ENCODE results near the gene PRRX1. TPM values are rescaled to one million over a fixed set of nuclear protein-coding genes. Genes with fewer than 3 reads are reported as not detected.

PRRX1 gene
- total RNA-seq, 2 experiments from 2014 or later = not detected

DNA sequence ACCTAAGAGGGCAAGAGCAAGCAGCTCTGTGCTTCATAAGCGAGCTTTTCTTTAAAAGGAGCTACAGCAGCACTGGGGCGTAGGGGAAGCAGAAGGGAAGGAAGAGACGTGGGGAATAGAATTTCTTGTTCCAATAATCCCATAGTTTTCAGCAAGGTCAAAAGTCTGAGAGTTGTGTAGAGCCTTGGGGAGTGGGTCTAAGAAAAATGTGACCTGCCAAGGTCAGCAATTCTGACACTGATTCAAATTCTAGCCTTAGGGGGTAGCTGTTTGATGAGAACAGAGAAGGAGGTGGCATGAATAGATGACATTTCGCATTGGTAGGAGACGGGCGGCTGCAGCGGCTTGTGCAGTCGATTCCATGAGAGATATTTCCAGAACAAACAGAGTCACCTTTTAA lies 22.4 kb downstream of the PRRX1 start:
- H3K9me3 Mint-ChIP-seq (ENCODE audit: low read depth) = no peaks in the 10 kb centered on the region
- no peak for ATAC-seq
- peaks cover 6% of the 10 kb centered on the region for H3K4me1 Mint-ChIP-seq
- H3K36me3 Mint-ChIP-seq = no peaks in the 10 kb centered on the region
- H3K4me3 Mint-ChIP-seq = no peak overlapping the region
- H3K27me3 Mint-ChIP-seq = peaks cover 20% of the 10 kb centered on the region
- H3K27ac Mint-ChIP-seq = no peak overlapping the region
- CTCF ChIA-PET = no interaction called here
- no peak for DNase-seq

GRCh38 chr1:170687621-170688020 lies 23.7 kb downstream of the PRRX1 start:
- H3K4me3 Mint-ChIP-seq = no peak overlapping the region
- peaks cover 6% of the 10 kb centered on the region for H3K4me1 Mint-ChIP-seq
- no peaks in the 10 kb centered on the region for H3K36me3 Mint-ChIP-seq
- CTCF ChIA-PET = no interaction called here
- no peak overlapping the region for H3K27ac Mint-ChIP-seq
- DNase-seq (no peak), ATAC-seq (no peak)
- no peaks in the 10 kb centered on the region for H3K9me3 Mint-ChIP-seq (ENCODE audit: low read depth)
- peaks cover 18% of the 10 kb centered on the region for H3K27me3 Mint-ChIP-seq

DNA sequence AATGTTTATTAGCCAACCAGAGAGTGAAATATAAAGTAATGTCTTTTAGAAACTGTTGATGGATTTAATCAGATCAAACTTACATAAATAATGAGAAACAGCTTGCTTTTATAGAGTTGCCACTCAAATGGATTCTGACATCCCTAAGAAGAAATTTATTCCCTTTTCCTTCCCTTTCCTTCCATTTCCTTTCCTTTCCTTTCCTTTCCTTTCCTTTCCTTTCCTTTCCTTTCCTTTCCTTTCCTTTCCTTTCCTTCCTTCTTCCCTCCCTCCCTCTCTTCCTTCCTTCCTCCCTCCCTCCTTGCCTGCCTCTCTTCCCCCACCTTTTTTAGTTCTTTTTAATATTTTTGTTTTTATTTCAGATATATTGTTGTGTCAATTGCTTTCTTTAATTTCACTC lies 27.3 kb downstream of the PRRX1 start:
- CTCF ChIA-PET = interaction anchor here (0.9 to 1.7 kb wide), 2 partner anchors 239 to 622 kb away, joined by 3 to 4 read pairs; no protein-coding TSS in a partner anchor
- no peak overlapping the region for H3K4me3 Mint-ChIP-seq

DNA sequence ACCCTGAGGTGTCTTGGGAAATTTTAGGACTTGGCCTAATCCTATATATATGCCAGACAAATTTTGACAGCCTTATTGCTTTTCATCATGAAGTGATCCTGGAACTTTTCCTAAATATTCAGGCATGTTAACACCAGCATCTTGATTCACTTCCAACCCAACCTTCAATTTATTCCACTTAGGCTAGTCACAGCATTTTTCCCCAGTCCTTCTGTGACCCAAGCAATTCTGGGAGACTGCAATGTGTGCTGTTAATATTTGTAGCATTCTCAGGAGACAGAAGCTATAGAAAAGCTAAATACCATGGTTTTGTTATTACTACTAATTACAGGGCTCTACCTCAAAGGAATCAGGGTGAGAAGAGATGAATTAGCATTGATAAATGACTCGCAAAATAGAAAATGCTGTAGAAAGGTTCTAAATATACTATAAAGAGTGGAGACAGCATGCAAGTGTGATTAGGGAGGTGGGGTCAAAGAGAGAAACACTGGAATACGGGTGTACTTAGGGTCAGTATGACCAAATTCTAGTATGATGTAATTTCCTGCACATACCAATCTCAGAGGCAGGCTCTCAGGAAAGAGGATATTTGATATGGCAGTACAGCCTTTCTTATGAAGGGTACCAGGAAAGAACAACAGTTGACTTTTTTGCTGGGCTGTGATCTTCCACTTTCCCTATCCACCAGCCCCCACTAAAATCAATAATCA lies 29.1 kb downstream of the PRRX1 start:
- CTCF ChIA-PET = no interaction called here
- ATAC-seq = no peak
- DNase-seq = no peak
- Mint-ChIP-seq H3K4me3 (no peak overlapping the region), H3K36me3 (no peaks in the 10 kb centered on the region), H3K27ac (no peak overlapping the region), H3K4me1 (peaks cover 6% of the 10 kb centered on the region), H3K27me3 (peaks cover 13% of the 10 kb centered on the region), H3K9me3 (ENCODE audit: low read depth) (no peaks in the 10 kb centered on the region)

More for the DNA sequence above, 27.3 kb downstream of the PRRX1 start:
- Mint-ChIP-seq H3K4me1 (peaks cover 6% of the 10 kb centered on the region), H3K27ac (no peak overlapping the region), H3K9me3 (ENCODE audit: low read depth) (no peaks in the 10 kb centered on the region), H3K27me3 (peaks cover 23% of the 10 kb centered on the region), H3K36me3 (no peaks in the 10 kb centered on the region)
- DNase-seq (no peak), ATAC-seq (no peak)

GRCh38 chr1:170694172-170694926 lies 30.4 kb downstream of the PRRX1 start:
- Mint-ChIP-seq H3K36me3 (no peaks in the 10 kb centered on the region), H3K4me3 (no peak overlapping the region), H3K27ac (no peak overlapping the region), H3K27me3 (peaks cover 13% of the 10 kb centered on the region), H3K9me3 (ENCODE audit: low read depth) (no peaks in the 10 kb centered on the region), H3K4me1 (peaks cover 4% of the 10 kb centered on the region)
- ATAC-seq (no peak), DNase-seq (no peak)
- CTCF ChIA-PET = no interaction called here

- H3K4me3 Mint-ChIP-seq = no peak overlapping the region
- no peak for DNase-seq
- CTCF ChIA-PET = no interaction called here
- no peaks in the 10 kb centered on the region for H3K9me3 Mint-ChIP-seq (ENCODE audit: low read depth)
- H3K4me1 Mint-ChIP-seq = no peaks in the 10 kb centered on the region
- peaks cover 9% of the 10 kb centered on the region for H3K27me3 Mint-ChIP-seq
- no peak overlapping the region for H3K27ac Mint-ChIP-seq
- ATAC-seq = no peak
- H3K36me3 Mint-ChIP-seq = no peaks in the 10 kb centered on the region
Observed at GRCh38 chr1:170695955-170696590, 32.1 kb downstream of the PRRX1 start.

GRCh38 chr1:170696591-170697290 lies 32.8 kb downstream of the PRRX1 start:
- H3K4me3 Mint-ChIP-seq = no peak overlapping the region
- H3K4me1 Mint-ChIP-seq = no peaks in the 10 kb centered on the region
- no peak for DNase-seq
- no peaks in the 10 kb centered on the region for H3K9me3 Mint-ChIP-seq (ENCODE audit: low read depth)
- CTCF ChIA-PET = no interaction called here
- H3K27ac Mint-ChIP-seq = no peak overlapping the region
- H3K27me3 Mint-ChIP-seq = peaks cover 9% of the 10 kb centered on the region
- no peaks in the 10 kb centered on the region for H3K36me3 Mint-ChIP-seq
- ATAC-seq = no peak

- no peaks in the 10 kb centered on the region for H3K9me3 Mint-ChIP-seq (ENCODE audit: low read depth)
- ATAC-seq (no peak), DNase-seq (no peak)
- no peaks in the 10 kb centered on the region for H3K4me1 Mint-ChIP-seq
- no peak overlapping the region for H3K27ac Mint-ChIP-seq
- no peak overlapping the region for H3K4me3 Mint-ChIP-seq
- CTCF ChIA-PET = no interaction called here
- H3K36me3 Mint-ChIP-seq = no peaks in the 10 kb centered on the region
- H3K27me3 Mint-ChIP-seq = peaks cover 9% of the 10 kb centered on the region
Observed at GRCh38 chr1:170697316-170697715, 33.4 kb downstream of the PRRX1 start.

GRCh38 chr1:170698301-170699275 lies 34.7 kb downstream of the PRRX1 start:
- CTCF ChIA-PET = interaction anchor here (1.0 kb wide), 1 partner anchor 9 kb away, joined by 3 read pairs; no protein-coding TSS in a partner anchor
- no peaks in the 10 kb centered on the region for H3K36me3 Mint-ChIP-seq

DNA sequence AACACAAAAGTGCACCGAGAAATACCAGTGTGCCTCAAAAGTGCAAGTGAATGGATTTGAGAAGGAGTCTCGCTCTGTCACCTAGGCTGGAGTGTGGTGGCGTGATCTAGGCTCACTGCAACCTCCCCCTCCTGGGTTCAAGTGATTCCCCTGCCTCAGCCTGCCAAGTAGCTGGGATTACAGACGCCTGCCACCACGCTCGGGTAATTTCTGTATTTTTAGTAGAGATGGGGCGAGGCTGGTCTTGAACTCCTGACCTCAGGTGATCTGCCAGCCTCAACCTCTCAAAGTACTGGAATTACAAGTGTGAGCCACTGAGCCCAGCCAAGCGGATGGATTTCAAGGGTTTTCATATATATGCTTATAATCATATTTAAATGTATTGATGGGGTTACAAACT lies 35.8 kb downstream of the PRRX1 start:
- Mint-ChIP-seq H3K4me1 (no peaks in the 10 kb centered on the region), H3K27ac (no peak overlapping the region)
- CTCF ChIA-PET = no interaction called here

More at GRCh38 chr1:170698301-170699275, 34.7 kb downstream of the PRRX1 start:
- ATAC-seq (no peak), DNase-seq (no peak)
- H3K4me1 Mint-ChIP-seq = no peaks in the 10 kb centered on the region
- H3K27me3 Mint-ChIP-seq = peaks cover 2% of the 10 kb centered on the region
- no peak overlapping the region for H3K4me3 Mint-ChIP-seq
- no peak overlapping the region for H3K27ac Mint-ChIP-seq
- no peaks in the 10 kb centered on the region for H3K9me3 Mint-ChIP-seq (ENCODE audit: low read depth)

GRCh38 chr1:170700842-170701615 lies 37.1 kb downstream of the PRRX1 start:
- no peak overlapping the region for H3K4me3 Mint-ChIP-seq
- H3K27ac Mint-ChIP-seq = no peak overlapping the region
- no peaks in the 10 kb centered on the region for H3K36me3 Mint-ChIP-seq
- no peak for ATAC-seq
- H3K9me3 Mint-ChIP-seq (ENCODE audit: low read depth) = no peaks in the 10 kb centered on the region
- no peaks in the 10 kb centered on the region for H3K27me3 Mint-ChIP-seq
- no peak for DNase-seq
- no peaks in the 10 kb centered on the region for H3K4me1 Mint-ChIP-seq
- CTCF ChIA-PET = no interaction called here

More for the DNA sequence above, 35.8 kb downstream of the PRRX1 start:
- ATAC-seq (no peak), DNase-seq (no peak)
- peaks cover 2% of the 10 kb centered on the region for H3K27me3 Mint-ChIP-seq
- no peaks in the 10 kb centered on the region for H3K36me3 Mint-ChIP-seq
- H3K9me3 Mint-ChIP-seq (ENCODE audit: low read depth) = no peaks in the 10 kb centered on the region
- H3K4me3 Mint-ChIP-seq = no peak overlapping the region

- ATAC-seq = no peak
- H3K36me3 Mint-ChIP-seq = no peaks in the 10 kb centered on the region
- no peaks in the 10 kb centered on the region for H3K27me3 Mint-ChIP-seq
- no peaks in the 10 kb centered on the region for H3K9me3 Mint-ChIP-seq (ENCODE audit: low read depth)
- CTCF ChIA-PET = no interaction called here
- no peak for DNase-seq
- no peak overlapping the region for H3K4me3 Mint-ChIP-seq
- no peak overlapping the region for H3K27ac Mint-ChIP-seq
- H3K4me1 Mint-ChIP-seq = no peaks in the 10 kb centered on the region
Observed at GRCh38 chr1:170701962-170702361, 38.0 kb downstream of the PRRX1 start.

All from activated CD8-positive, alpha-beta memory T cell treated with anti-CD3 and anti-CD28 coated beads, Interleukin-2, amount 10 ng/mL, durations not matched to agents 7 days and 5 days (primary cell).